GM12891 (cell line): ENCODE results near the gene FASN.

Experiments
- PAX5 ChIP-seq: IDR thresholded peaks from 2 replicates; pipeline ENCODE4 v1.6.1; 2011; ENCODE audit warnings: low read length, moderate library complexity, mild to moderate bottlenecking; ENCODE audit not compliant: insufficient read depth, severe bottlenecking
- POLR2AphosphoS5 ChIP-seq: IDR thresholded peaks from 2 replicates; pipeline ENCODE4 v1.6.1; 2011; ENCODE audit warnings: low read depth, low read length, control low read depth
- TAF1 ChIP-seq: IDR thresholded peaks from 2 replicates; pipeline ENCODE4 v1.6.1; 2011; ENCODE audit warnings: low read depth, low read length, control low read depth

DNA sequence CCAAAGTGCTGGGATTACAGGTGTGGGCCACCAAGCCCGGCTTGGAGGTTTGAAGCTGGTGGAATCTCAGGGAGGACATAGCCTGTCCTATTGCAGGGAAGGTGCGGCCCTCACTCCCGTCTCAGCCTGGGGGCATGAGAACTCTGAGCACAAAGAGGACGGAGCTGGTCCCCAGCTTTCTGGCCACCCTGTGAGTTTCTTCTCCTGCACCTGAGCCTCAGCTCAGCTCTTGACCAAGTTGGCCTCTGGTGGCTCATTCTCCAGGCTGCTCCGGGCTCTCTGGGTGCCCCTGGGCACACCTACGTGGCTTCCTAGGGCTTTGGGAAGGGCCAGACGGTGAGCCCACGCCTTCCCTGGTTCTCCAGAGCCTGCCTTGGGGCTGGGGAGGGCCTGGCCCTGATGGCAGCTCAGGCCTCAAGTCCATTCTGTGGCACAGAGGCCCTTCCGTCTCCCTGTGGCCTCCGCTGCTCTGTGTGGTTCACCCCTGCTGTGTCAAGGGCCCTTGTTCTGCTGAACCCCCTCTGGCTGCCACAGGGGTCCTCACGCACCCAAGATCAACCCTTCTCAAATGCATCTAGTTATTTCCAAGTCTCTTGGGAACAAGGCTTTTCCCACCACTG lies 6.9 kb upstream of the FASN start:
- TF ChIP-seq POLR2AphosphoS5 (no peak), PAX5 (no peak), TAF1 (no peak)
